HCT116 (cell line): ENCODE results near the gene ETS2. TPM values are rescaled to one million over a fixed set of nuclear protein-coding genes. Genes with fewer than 3 reads are reported as not detected.

ENCODE experiments used
- ATAC-seq: fragments of 200-7000 bp; cut with Tn5 transposase; 2 replicates; pipeline ENCODE4 v1.9.1; 2020; ENCODE audit warnings: mild to moderate bottlenecking, moderate library complexity
- BruUV-seq: library from RNA; stranded (reverse); fragments of 400-500 nt; replicated peaks from 2 replicates; lab custom pipeline; 2021; lab: Mats Ljungman, UMichigan
- CTCF ChIA-PET: fragments of 300-600 bp; sonication (Branson Sonifier 250); formaldehyde crosslinking; loops from one replicate; lab custom pipeline; 2021; ENCODE audit warnings: antibody characterized with exemption; lab: Charles Lee
- POLR2A ChIA-PET: fragments of 300-600, 350-600 bp; sonication (Branson Sonifier 250); formaldehyde crosslinking; loops from one replicate; lab custom pipeline; 2021; ENCODE audit warnings: antibody characterized with exemption; lab: Charles Lee
- RAD21 ChIA-PET, 2 experiments: fragments of 300-600 bp; sonication (Branson Sonifier 250); formaldehyde crosslinking; loops; one replicate each; lab custom pipeline; 2023; ENCODE audit warnings: low total read pairs in 2 of 2; ENCODE audit not compliant: uncharacterized antibody in 2 of 2, unreplicated experiment in 2 of 2, low non-redundant PET in 1 of 2; lab: Charles Lee
- DNase-seq: peaks from one replicate; pipeline ENCODE4 v3.0.0-alpha.2; 2010; ENCODE audit warnings: low read depth, low spot score
- H2AFZ ChIP-seq: fragments of 200-600 bp; shearing (Covaris generic), sonication (generic); 2 replicates; pipeline ENCODE4 v1.6.1; 2017; ENCODE audit warnings: low read depth, mixed run types, mixed read lengths, antibody characterized with exemption, low read length; ENCODE audit not compliant: poor library complexity, severe bottlenecking
- H3K27ac ChIP-seq: 2 replicates; pipeline ENCODE4 v1.5.1; 2012; ENCODE audit warnings: low read depth, low read length
- H3K27me3 ChIP-seq: fragments of 200-600 bp; sonication (generic); 2 replicates; pipeline ENCODE4 v1.6.1; 2016; ENCODE audit warnings: mixed run types, low read length, mixed read lengths; ENCODE audit not compliant: insufficient read depth
- H3K36me3 ChIP-seq, 2 experiments: fragments of 200-500 bp in 1 of 2; fragments of 200-600 bp in 1 of 2; sonication (Bioruptor generic) in 1 of 2; sonication (generic) in 1 of 2; 2 replicates each; pipeline versions ENCODE4 v1.5.1 to v1.6.1; 2014 to 2016; ENCODE audit warnings: low read length in 2 of 2, inconsistent platforms in 1 of 2, mixed read lengths in 1 of 2, mixed run types in 1 of 2; ENCODE audit not compliant: insufficient read depth in 2 of 2, control insufficient read depth in 1 of 2
- H3K4me1 ChIP-seq, 2 experiments: fragments of 200-600 bp in 1 of 2; sonication (generic) in 1 of 2; 2 replicates each; pipeline versions ENCODE4 v1.5.1 to v1.6.1; 2012 to 2017; ENCODE audit warnings: low read length in 2 of 2, inconsistent platforms in 1 of 2, mild to moderate bottlenecking in 1 of 2, mixed read lengths in 1 of 2, mixed run types in 1 of 2, moderate library complexity in 1 of 2; ENCODE audit not compliant: insufficient read depth in 2 of 2, control insufficient read depth in 1 of 2
- H3K4me2 ChIP-seq: fragments of 200-600 bp; sonication (generic); 2 replicates; pipeline ENCODE4 v1.6.1; 2017; ENCODE audit warnings: mixed run types, low read length, mixed read lengths
- H3K4me3 ChIP-seq, 2 experiments: fragments of 200-600 bp in 1 of 2; sonication (generic) in 1 of 2; replicated peaks in 1 of 2; 2 replicates each; pipeline ENCODE4 v1.5.1; 2011 to 2016; ENCODE audit warnings: low read length in 2 of 2, control low read depth in 1 of 2, low read depth in 1 of 2, mild to moderate bottlenecking in 1 of 2, mixed read lengths in 1 of 2, mixed run types in 1 of 2
- H3K79me2 ChIP-seq: fragments of 200-600 bp; sonication (generic); 2 replicates; pipeline ENCODE4 v1.6.1; 2017; ENCODE audit warnings: mild to moderate bottlenecking, mixed run types, low read length, moderate library complexity, mixed read lengths; ENCODE audit not compliant: insufficient read depth
- H3K9ac ChIP-seq: fragments of 200-600 bp; sonication (generic); 2 replicates; pipeline ENCODE4 v1.6.1; 2016; ENCODE audit warnings: low read length, mixed read lengths
- H3K9me2 ChIP-seq: fragments of 200-600 bp; sonication (generic), shearing (Covaris generic); 2 replicates; pipeline ENCODE4 v1.6.1; 2017; ENCODE audit warnings: mixed run types, mild to moderate bottlenecking, moderate library complexity; ENCODE audit not compliant: insufficient read depth
- H3K9me3 ChIP-seq, 2 experiments: fragments of 200-500 bp in 1 of 2; fragments of 200-600 bp in 1 of 2; sonication (Bioruptor generic) in 1 of 2; sonication (generic) in 1 of 2; 2 replicates each; pipeline ENCODE4 v1.6.1; 2014 to 2017; ENCODE audit warnings: low read length in 2 of 2, mixed read lengths in 2 of 2, inconsistent platforms in 1 of 2, low read depth in 1 of 2, mild to moderate bottlenecking in 1 of 2, mixed run types in 1 of 2, moderate library complexity in 1 of 2; ENCODE audit not compliant: control insufficient read depth in 1 of 2, insufficient read depth in 1 of 2
- H4K20me1 ChIP-seq: fragments of 200-600 bp; sonication (generic), shearing (Covaris generic); 2 replicates; pipeline ENCODE4 v1.6.1; 2017; ENCODE audit warnings: mixed run types, mild to moderate bottlenecking, moderate library complexity; ENCODE audit not compliant: insufficient read depth
- CBX3 ChIP-seq: IDR thresholded peaks from 2 replicates; pipeline ENCODE4 v1.6.1; 2012; ENCODE audit warnings: low read depth
- CEBPB ChIP-seq: IDR thresholded peaks from 2 replicates; pipeline ENCODE4 v1.6.1; 2012; ENCODE audit warnings: low read depth
- EGR1 ChIP-seq: IDR thresholded peaks from 2 replicates; pipeline ENCODE4 v1.6.1; 2012; ENCODE audit warnings: low read depth
- EZH2 ChIP-seq: fragments of 200-600 bp; sonication (generic); IDR thresholded peaks from 2 replicates; pipeline ENCODE4 v1.6.1; 2017; ENCODE audit warnings: antibody characterized with exemption, mixed run types
- EZH2phosphoT487 ChIP-seq: fragments of 200-600 bp; IDR thresholded peaks from 2 replicates; pipeline ENCODE4 v1.6.1; 2018; ENCODE audit warnings: antibody characterized with exemption, borderline replicate concordance
- JUND ChIP-seq: IDR thresholded peaks from 2 replicates; pipeline ENCODE4 v1.6.1; 2012
- POLR2A ChIP-seq: IDR thresholded peaks from 2 replicates; pipeline ENCODE4 v1.7.0; 2011; ENCODE audit warnings: borderline replicate concordance; ENCODE audit not compliant: insufficient read depth, insufficient read length; ENCODE audit errors: extremely low read depth
- SRF ChIP-seq: IDR thresholded peaks from 2 replicates; pipeline ENCODE4 v1.6.1; 2012; ENCODE audit warnings: low read depth
- YY1 ChIP-seq: IDR thresholded peaks from 2 replicates; pipeline ENCODE4 v1.6.1; 2011; ENCODE audit warnings: low read length, low read depth, moderate library complexity, mild to moderate bottlenecking; ENCODE audit not compliant: insufficient replicate concordance; ENCODE audit errors: extremely low read depth
- ZBTB33 ChIP-seq: IDR thresholded peaks from 2 replicates; pipeline ENCODE4 v1.6.1; 2011; ENCODE audit warnings: mild to moderate bottlenecking, low read length, moderate library complexity; ENCODE audit not compliant: insufficient replicate concordance; ENCODE audit errors: extremely low read depth
- ZNF274 ChIP-seq: fragments of 200-500 bp; sonication (Bioruptor generic); IDR thresholded peaks from 2 replicates; pipeline ENCODE4 v1.6.1; 2014; ENCODE audit warnings: mild to moderate bottlenecking, low read depth, low read length, inconsistent platforms
- intact Hi-C: fragments of 100-400 bp; cut with micrococcal nuclease; formaldehyde crosslinking; loops from 2 replicates; pipeline ENCODE4 v1.10.0; 2022
- total RNA-seq: library from RNA; stranded (reverse); gene quantifications from one replicate; pipeline ENCODE4 v1.2.1, GENCODE V29; 2021; ENCODE audit not compliant: unreplicated experiment
- TF ChIP-seq, protein P1 (sequence below): IDR thresholded peaks from 2 replicates; pipeline ENCODE4 v1.6.1; 2012

ETS2 gene
- total RNA-seq, 1 experiment from 2014 or later: 32.9 TPM

DNA sequence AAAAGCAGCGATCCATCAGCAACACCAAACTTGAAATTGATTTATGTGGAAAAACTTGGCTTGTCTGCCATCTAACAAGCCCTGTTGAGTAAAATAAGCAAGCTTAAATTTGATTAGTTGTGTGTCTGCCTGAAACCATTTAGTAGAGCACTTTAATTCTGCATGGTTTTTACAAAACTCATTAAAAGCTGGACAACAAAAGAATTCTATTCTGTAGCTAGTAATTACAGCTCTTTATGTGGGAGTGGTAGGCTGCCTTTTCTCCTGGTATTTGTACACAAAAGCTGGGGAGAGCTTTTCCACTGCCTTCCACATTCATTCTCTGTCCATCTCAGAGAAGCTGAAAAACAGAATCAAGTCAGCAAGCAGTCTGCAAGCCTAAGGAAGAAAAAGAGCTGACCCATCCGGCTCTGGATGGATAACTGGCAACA, 1.7 kb downstream of the ETS2 start:
- 0 out of 2 replicates have a peak overlapping the region, but pooled peaks have one; percentile 16 for H3K9ac ChIP-seq

More for the DNA sequence above, 1.7 kb downstream of the ETS2 start:
- intact Hi-C loops: loop anchor here (5.0 kb wide), 1 partner anchor 215 kb away; no protein-coding TSS in a partner anchor
- H3K9me3 ChIP-seq: no peaks in the 10 kb centered on the region
- POLR2A ChIA-PET: interaction anchor here (1.0 to 1.2 kb wide), 2 partner anchors 9 to 22 kb away, joined by 3 read pairs; no protein-coding TSS in a partner anchor
- TF ChIP-seq YY1 (no peak), EZH2phosphoT487 (no peak), JUND (no peak), SRF (no peak), ZNF274 (no peak), EZH2 (no peak), CEBPB (no peak), EGR1 (no peak), ZBTB33 (no peak), POLR2A (no peak), CBX3 (no peak)
- TF ChIP-seq, protein P1, sequence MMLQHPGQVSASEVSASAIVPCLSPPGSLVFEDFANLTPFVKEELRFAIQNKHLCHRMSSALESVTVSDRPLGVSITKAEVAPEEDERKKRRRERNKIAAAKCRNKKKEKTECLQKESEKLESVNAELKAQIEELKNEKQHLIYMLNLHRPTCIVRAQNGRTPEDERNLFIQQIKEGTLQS: no peak
- H3K79me2 ChIP-seq: peaks cover 65% of the 10 kb centered on the region
- no peak for ATAC-seq
- BruUV-seq: TSS peak; percentile 49
- H3K9me2 ChIP-seq: no peaks in the 10 kb centered on the region
- peak overlapping the region; percentile 81; a peak in 3 of 4 replicates for H3K4me3 ChIP-seq
- peaks cover 13 to 37% of the 10 kb centered on the region in 2 experiments; a peak in 3 of 4 replicates for H3K4me1 ChIP-seq
- no peaks in the 10 kb centered on the region for H3K27me3 ChIP-seq
- no peak overlapping the region for H3K27ac ChIP-seq
- no peaks in the 10 kb centered on the region for H4K20me1 ChIP-seq
- H3K36me3 ChIP-seq: peaks cover 17 to 24% of the 10 kb centered on the region in 2 experiments
- CTCF ChIA-PET: no interaction called here
- RAD21 ChIA-PET: no interaction called here
- no peak overlapping the region for H2AFZ ChIP-seq
- DNase-seq: no peak
- H3K4me2 ChIP-seq: peak overlapping the region; percentile 98
